K562 (cell line): Measurements from ENCODE around the gene UBALD2. TPM values are rescaled to one million over a fixed set of nuclear protein-coding genes. Genes with fewer than 3 reads are reported as not detected.
A peak's percentile ranks its signal among the peaks of the same experiment; 100 is the strongest.

Experiments used
- ATF3 ChIP-seq, 2 experiments: fragments of 450-650 bp in 1 of 2; sonication (generic) in 1 of 2; formaldehyde crosslinking in 1 of 2; IDR thresholded peaks in 1 of 2; conservative IDR thresholded peaks in 1 of 2; 2 replicates each; pipeline versions ENCODE4 v1.6.1 to v1.8.1; 2016 to 2023; ENCODE audit warnings: mild to moderate bottlenecking in 2 of 2, moderate library complexity in 2 of 2, inconsistent platforms in 1 of 2, missing genetic modification reagents in 1 of 2
- GTF2F1 ChIP-seq: IDR thresholded peaks from 2 replicates; pipeline ENCODE4 v1.6.1; 2011; ENCODE audit warnings: low read depth, low read length, improper control_type of control experiment
- HCFC1 ChIP-seq: IDR thresholded peaks from 2 replicates; pipeline ENCODE4 v1.6.1; 2012; ENCODE audit warnings: low read depth, low read length, improper control_type of control experiment
- HMG20A ChIP-seq: fragments of 450-650 bp; formaldehyde crosslinking; conservative IDR thresholded peaks from 2 replicates; pipeline ENCODE4 v1.4.0; 2020; ENCODE audit warnings: mild to moderate bottlenecking, mixed read lengths
- HNRNPK ChIP-seq: fragments of 200-400 bp; formaldehyde crosslinking; IDR thresholded peaks from one replicate; pipeline ENCODE4 v1.6.1; 2018; ENCODE audit warnings: mild to moderate bottlenecking, low read depth, low read length; ENCODE audit not compliant: poor library complexity, severe bottlenecking
- MAZ ChIP-seq, 2 experiments: fragments of 450-650 bp in 1 of 2; sonication (generic) in 1 of 2; formaldehyde crosslinking; IDR thresholded peaks in 1 of 2; conservative IDR thresholded peaks in 1 of 2; 2 replicates each; pipeline versions ENCODE4 v1.4.0 to v1.5.0; 2020; ENCODE audit warnings: mild to moderate bottlenecking in 1 of 2, missing genetic modification reagents in 1 of 2
- NEUROD1 ChIP-seq: fragments of 150-350 bp; IDR thresholded peaks from 2 replicates; pipeline ENCODE4 v1.6.1; 2014; ENCODE audit warnings: borderline replicate concordance, low read length, low read depth; ENCODE audit not compliant: partially characterized antibody
- PKNOX1 ChIP-seq: fragments of 450-650 bp; IDR thresholded peaks from 2 replicates; pipeline ENCODE4 v1.6.1; 2016
- POLR2A ChIP-seq: fragments of 450-650 bp; conservative IDR thresholded peaks from 2 replicates; pipeline ENCODE4 v1.6.1; 2016
- RBFOX2 ChIP-seq: fragments of 200-400 bp; formaldehyde crosslinking; IDR thresholded peaks from 2 replicates; pipeline ENCODE4 v1.6.1; 2017; ENCODE audit warnings: low read depth, mild to moderate bottlenecking, low read length, moderate library complexity
- SMARCC2 ChIP-seq: fragments of 450-650 bp; IDR thresholded peaks from 2 replicates; pipeline ENCODE4 v1.6.1; 2017; ENCODE audit warnings: antibody characterized with exemption, moderate library complexity, mild to moderate bottlenecking, low read depth
- U2AF1 ChIP-seq: fragments of 200-400 bp; formaldehyde crosslinking; optimal IDR thresholded peaks from 2 replicates; pipeline ENCODE3; 2017; ENCODE audit warnings: mild to moderate bottlenecking, low read depth, low read length, moderate library complexity
- ZBTB40 ChIP-seq, 2 experiments: fragments of 450-650 bp in 1 of 2; sonication (generic) in 1 of 2; formaldehyde crosslinking in 1 of 2; IDR thresholded peaks; 2 replicates each; pipeline versions ENCODE4 v1.7.1 to v1.9.0; 2016 to 2022; ENCODE audit warnings: inconsistent platforms in 1 of 2, mild to moderate bottlenecking in 1 of 2, missing genetic modification reagents in 1 of 2
- ZSCAN32 ChIP-seq: fragments of 450-650 bp; formaldehyde crosslinking; IDR thresholded peaks from 2 replicates; pipeline ENCODE4 v1.4.0; 2020; ENCODE audit warnings: mild to moderate bottlenecking, moderate library complexity
- polyA plus RNA-seq, 8 experiments: library from polyadenylated mRNA; depleted of rRNA in 4 of 8; stranded (reverse) in 5 of 8; unstranded in 3 of 8; fragments of >200 nt; fragmentation: Nextera tagmentation in 2 of 8; fragmentation: Illumina TruSeq in 1 of 8; extraction: Ambion mirVana in 2 of 8; extraction: Trizol in 1 of 8; gene quantifications; 2 replicates each; pipeline versions ENCODE4 v1.2.1 to v1.2.3, GENCODE V29; 2011 to 2014; ENCODE audit warnings: inconsistent platforms in 1 of 8, missing spikeins in 1 of 8
- total RNA-seq, 7 experiments: library from RNA; depleted of rRNA in 6 of 7; stranded (reverse); fragments of >200 nt in 6 of 7; fragmentation: Illumina TruSeq in 2 of 7; extraction: Trizol in 2 of 7; gene quantifications; 2 replicates each; pipeline versions ENCODE4 v1.2.1 to v1.2.3, GENCODE V29; 2011 to 2021; ENCODE audit warnings: low replicate concordance in 1 of 7

UBALD2 gene
- total and polyA plus RNA-seq, 9 of the 15 experiments (the other 6 are each of a cell fraction or from before 2014, with no cell fraction given) = 2.3 to 94.1 (median 25.3) TPM

GRCh38 chr17:76264755-76265623 is at the start of gene UBALD2 (continued):
- TF ChIP-seq MAZ (CRISPR knock-in tag; conservative IDR thresholded peaks at IDR 0.05 in 1 of 2, IDR thresholded peaks at IDR 0.05 in 1 of 2) (peak; percentile 8 to 76; a peak in 3 of 4 replicates), HNRNPK (no peak), HMG20A (CRISPR knock-in tag) (no peak), ZSCAN32 (CRISPR knock-in tag) (no peak), SMARCC2 (no peak), U2AF1 (peak; percentile 28), POLR2A (peak; percentile 68), NEUROD1 (peak; percentile 93), RBFOX2 (peak; percentile 88), ATF3 (IDR thresholded peaks at IDR 0.05) (peak; percentile 81), ATF3 (CRISPR knock-in tag; conservative IDR thresholded peaks at IDR 0.05) (peak; percentile 85; the same call in 1 of the 2 replicates), GTF2F1 (no peak), ZBTB40 (IDR thresholded peaks at IDR 0.05) (no peak), ZBTB40 (CRISPR knock-in tag; IDR thresholded peaks at IDR 0.05) (no peak), HCFC1 (0 out of 2 replicates have a peak, but pooled peaks have one; percentile 3), PKNOX1 (peak; percentile 70)
